Neural cell (in vitro differentiated cells): Measurements from ENCODE around the gene NOTCH2. TPM values are rescaled to one million over a fixed set of nuclear protein-coding genes. Genes with fewer than 3 reads are reported as not detected.

Experiments used
- H2AFZ ChIP-seq: fragments of 200-600, 300-800 bp; sonication (generic), shearing (Covaris generic); 2 replicates; pipeline ENCODE4 v1.6.0; 2014; ENCODE audit warnings: low read depth, mild to moderate bottlenecking, antibody characterized with exemption, low read length, moderate library complexity
- H3F3A ChIP-seq: fragments of 200-600 bp; shearing (Covaris generic); 2 replicates; pipeline ENCODE4 v1.6.1; 2016; ENCODE audit warnings: mild to moderate bottlenecking, moderate library complexity, mixed read lengths, antibody characterized with exemption, low read length; ENCODE audit not compliant: insufficient read depth, poor library complexity, severe bottlenecking
- H3K27ac ChIP-seq: fragments of 200-600, 300-800 bp; sonication (generic), shearing (Covaris generic); 2 replicates; pipeline ENCODE4 v1.5.1; 2014; ENCODE audit warnings: mild to moderate bottlenecking, low read length, moderate library complexity
- H3K27me3 ChIP-seq: fragments of 300-800, 200-600 bp; sonication (generic), shearing (Covaris generic); 2 replicates; pipeline ENCODE4 v1.6.0; 2014; ENCODE audit warnings: mild to moderate bottlenecking, low read depth, low read length, moderate library complexity; ENCODE audit not compliant: insufficient read depth
- H3K36me3 ChIP-seq: fragments of 300-800, 200-600 bp; sonication (generic), shearing (Covaris generic); 2 replicates; pipeline ENCODE4 v1.5.1; 2014; ENCODE audit warnings: mild to moderate bottlenecking, antibody characterized with exemption, low read length, moderate library complexity; ENCODE audit not compliant: insufficient read depth
- H3K4me2 ChIP-seq: fragments of 300-800, 200-600 bp; sonication (generic), shearing (Covaris generic); 2 replicates; pipeline ENCODE4 v1.6.0; 2014; ENCODE audit warnings: mild to moderate bottlenecking, low read length
- H3K4me3 ChIP-seq: fragments of 300-800, 200-600 bp; sonication (generic), shearing (Covaris generic); 2 replicates; pipeline ENCODE4 v1.5.1; 2014; ENCODE audit warnings: mild to moderate bottlenecking, low read length, moderate library complexity
- H3K79me2 ChIP-seq: fragments of 200-600 bp; shearing (Covaris generic); replicated peaks from 2 replicates; pipeline ENCODE4 v1.6.0; 2014; ENCODE audit warnings: mild to moderate bottlenecking, low read length, moderate library complexity; ENCODE audit not compliant: insufficient read depth
- H3K9ac ChIP-seq: fragments of 300-800, 200-600 bp; sonication (generic), shearing (Covaris generic); 2 replicates; pipeline ENCODE4 v1.6.1; 2016; ENCODE audit warnings: mild to moderate bottlenecking, low read length, mixed read lengths
- H3K9me2 ChIP-seq: fragments of 200-600 bp; shearing (Covaris generic); 2 replicates; pipeline ENCODE4 v1.6.1; 2016; ENCODE audit warnings: mild to moderate bottlenecking, low read length, mixed read lengths; ENCODE audit not compliant: insufficient read depth
- H3K9me3 ChIP-seq: fragments of 200-600, 300-800 bp; sonication (generic), shearing (Covaris generic); 2 replicates; pipeline ENCODE4 v1.6.1; 2016; ENCODE audit warnings: mild to moderate bottlenecking, mixed run types, low read length, moderate library complexity, mixed read lengths
- H4K20me1 ChIP-seq: fragments of 200-600 bp; shearing (Covaris generic); 2 replicates; pipeline ENCODE4 v1.6.1; 2016; ENCODE audit warnings: mild to moderate bottlenecking, mixed run types; ENCODE audit not compliant: insufficient read depth
- CTCF ChIP-seq: fragments of 450-650 bp; IDR thresholded peaks from 2 replicates; pipeline ENCODE4 v1.5.1; 2014; ENCODE audit warnings: antibody characterized with exemption, mild to moderate bottlenecking, moderate library complexity; ENCODE audit not compliant: poor library complexity, severe bottlenecking
- EP300 ChIP-seq: fragments of 450-650 bp; conservative IDR thresholded peaks from 2 replicates; pipeline ENCODE4 v1.6.1; 2014; ENCODE audit warnings: antibody characterized with exemption, mild to moderate bottlenecking, moderate library complexity; ENCODE audit not compliant: poor library complexity, severe bottlenecking
- EZH2 ChIP-seq: fragments of 200-600, 300-800 bp; shearing (Covaris generic), sonication (generic); IDR thresholded peaks from 2 replicates; pipeline ENCODE4 v1.6.1; 2014; ENCODE audit warnings: antibody characterized with exemption, low read length, borderline replicate concordance, mild to moderate bottlenecking; ENCODE audit not compliant: insufficient read depth, poor library complexity, severe bottlenecking
- MXI1 ChIP-seq: fragments of 450-650 bp; conservative IDR thresholded peaks from 2 replicates; pipeline ENCODE4 v1.6.1; 2014; ENCODE audit warnings: antibody characterized with exemption, mild to moderate bottlenecking; ENCODE audit not compliant: poor library complexity, severe bottlenecking
- POLR2AphosphoS5 ChIP-seq: IDR thresholded peaks from 2 replicates; pipeline ENCODE4 v1.6.1; 2012
- RAD21 ChIP-seq: fragments of 450-650 bp; conservative IDR thresholded peaks from 2 replicates; pipeline ENCODE4 v1.6.1; 2014; ENCODE audit warnings: antibody characterized with exemption, mild to moderate bottlenecking, moderate library complexity
- REST ChIP-seq: IDR thresholded peaks from 2 replicates; pipeline ENCODE4 v1.6.1; 2012; ENCODE audit warnings: borderline replicate concordance
- SMC3 ChIP-seq: fragments of 450-650 bp; conservative IDR thresholded peaks from 2 replicates; pipeline ENCODE4 v1.6.1; 2014; ENCODE audit warnings: antibody characterized with exemption, mild to moderate bottlenecking, moderate library complexity; ENCODE audit not compliant: poor library complexity
- TAF1 ChIP-seq: IDR thresholded peaks from 2 replicates; pipeline ENCODE4 v1.6.1; 2012; ENCODE audit warnings: low read depth
- polyA plus RNA-seq: library from polyadenylated mRNA; depleted of rRNA; stranded (reverse); fragments of >200 nt; gene quantifications from 2 replicates; pipeline ENCODE4 v1.2.3, GENCODE V29; 2014

Gene NOTCH2
- polyA plus RNA-seq, 1 donor from 2014 or later = 0.73 TPM

GRCh38 chr1:119878171-119878570 is 191.3 kb downstream of the NOTCH2 start:
- no peak for TF ChIP-seq REST
- no peak for TF ChIP-seq TAF1
- TF ChIP-seq CTCF = no peak
- no peak for TF ChIP-seq SMC3
- H3K9me2 ChIP-seq = no peaks in the 10 kb centered on the region
- H3K4me2 ChIP-seq = no peak overlapping the region
- H3K27me3 ChIP-seq = no peaks in the 10 kb centered on the region
- no peak overlapping the region for H3K4me3 ChIP-seq
- no peaks in the 10 kb centered on the region for H3K36me3 ChIP-seq
- no peaks in the 10 kb centered on the region for H3K79me2 ChIP-seq
- no peaks in the 10 kb centered on the region for H3F3A ChIP-seq
- no peak overlapping the region for H2AFZ ChIP-seq
- H3K27ac ChIP-seq = no peak overlapping the region
- H3K9ac ChIP-seq = no peak overlapping the region
- H4K20me1 ChIP-seq = no peaks in the 10 kb centered on the region
- H3K9me3 ChIP-seq = no peaks in the 10 kb centered on the region

GRCh38 chr1:119874186-119874585 is 195.3 kb downstream of the NOTCH2 start:
- Histone ChIP-seq H4K20me1 (no peaks in the 10 kb centered on the region), H3K27ac (no peak overlapping the region), H3K79me2 (no peaks in the 10 kb centered on the region), H3K9me2 (no peaks in the 10 kb centered on the region), H3K9me3 (no peaks in the 10 kb centered on the region), H3F3A (no peaks in the 10 kb centered on the region), H3K4me2 (no peak overlapping the region), H3K36me3 (no peaks in the 10 kb centered on the region), H3K27me3 (no peaks in the 10 kb centered on the region), H2AFZ (no peak overlapping the region), H3K9ac (no peak overlapping the region), H3K4me3 (no peak overlapping the region)
- TF ChIP-seq REST = no peak
- TF ChIP-seq CTCF = no peak
- no peak for TF ChIP-seq MXI1
- TF ChIP-seq EP300 = no peak
- TF ChIP-seq EZH2 = no peak
- TF ChIP-seq POLR2AphosphoS5 = no peak
- no peak for TF ChIP-seq SMC3
- TF ChIP-seq RAD21 = no peak
- no peak for TF ChIP-seq TAF1
